ENCODE results near the gene CHAC2.
A peak's percentile ranks its signal among the peaks of the same experiment; 100 is the strongest.

CHAC2 gene

DNA sequence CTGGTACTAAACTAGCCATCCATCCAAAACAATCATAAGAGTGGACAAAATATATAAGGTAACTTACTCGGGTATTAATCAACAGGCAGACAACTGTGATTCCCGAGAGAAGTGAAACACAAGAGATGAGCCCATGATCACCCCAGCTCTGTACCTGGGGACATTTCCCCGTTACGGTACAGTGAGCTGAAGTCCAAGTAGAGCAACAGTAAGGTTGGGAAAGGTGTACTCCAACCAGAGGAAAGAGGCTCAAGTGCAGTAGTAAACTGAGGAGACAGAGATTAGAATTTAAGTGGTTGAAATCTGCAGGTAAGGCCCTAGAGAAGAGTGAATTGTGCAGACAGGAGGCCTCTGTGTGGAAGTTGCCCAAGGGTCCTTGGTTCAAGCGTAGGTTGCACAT is 30.5 kb upstream of the CHAC2 start:
- peaks cover 2% of the 10 kb centered on the region; the same call in 1 of the 2 replicates for H3K36me3 ChIP-seq
- TF ChIP-seq, protein P1, sequence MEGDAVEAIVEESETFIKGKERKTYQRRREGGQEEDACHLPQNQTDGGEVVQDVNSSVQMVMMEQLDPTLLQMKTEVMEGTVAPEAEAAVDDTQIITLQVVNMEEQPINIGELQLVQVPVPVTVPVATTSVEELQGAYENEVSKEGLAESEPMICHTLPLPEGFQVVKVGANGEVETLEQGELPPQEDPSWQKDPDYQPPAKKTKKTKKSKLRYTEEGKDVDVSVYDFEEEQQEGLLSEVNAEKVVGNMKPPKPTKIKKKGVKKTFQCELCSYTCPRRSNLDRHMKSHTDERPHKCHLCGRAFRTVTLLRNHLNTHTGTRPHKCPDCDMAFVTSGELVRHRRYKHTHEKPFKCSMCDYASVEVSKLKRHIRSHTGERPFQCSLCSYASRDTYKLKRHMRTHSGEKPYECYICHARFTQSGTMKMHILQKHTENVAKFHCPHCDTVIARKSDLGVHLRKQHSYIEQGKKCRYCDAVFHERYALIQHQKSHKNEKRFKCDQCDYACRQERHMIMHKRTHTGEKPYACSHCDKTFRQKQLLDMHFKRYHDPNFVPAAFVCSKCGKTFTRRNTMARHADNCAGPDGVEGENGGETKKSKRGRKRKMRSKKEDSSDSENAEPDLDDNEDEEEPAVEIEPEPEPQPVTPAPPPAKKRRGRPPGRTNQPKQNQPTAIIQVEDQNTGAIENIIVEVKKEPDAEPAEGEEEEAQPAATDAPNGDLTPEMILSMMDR (IDR thresholded peaks at IDR 0.05; ENCODE audit: low read depth, low read length), result no peak
- H3K4me3 ChIP-seq (ENCODE audit: low read depth, low read length), result no peak overlapping the region
- no peaks in the 10 kb centered on the region for H3K27me3 ChIP-seq (ENCODE audit: insufficient read depth, low read depth, severe bottlenecking)
- no peaks in the 10 kb centered on the region for H3K9me3 ChIP-seq (ENCODE audit: severe bottlenecking)
- no peak overlapping the region for H3K27ac ChIP-seq
- DNase-seq, result no peak

GRCh38 chr2:53739032-53739431 is 28.6 kb upstream of the CHAC2 start:
- TF ChIP-seq, protein P1 (IDR thresholded peaks at IDR 0.05; ENCODE audit: low read depth, low read length), result no peak
- Histone ChIP-seq H3K27me3 (ENCODE audit: insufficient read depth, low read depth, severe bottlenecking) (no peaks in the 10 kb centered on the region), H3K9me3 (ENCODE audit: severe bottlenecking) (no peaks in the 10 kb centered on the region), H3K36me3 (peaks cover 2% of the 10 kb centered on the region; the same call in 1 of the 2 replicates), H3K4me3 (ENCODE audit: low read depth, low read length) (no peak overlapping the region), H3K27ac (no peak overlapping the region)
- DNase-seq, result no peak

- Histone ChIP-seq H3K4me3 (ENCODE audit: low read depth, low read length) (no peak overlapping the region), H3K27me3 (ENCODE audit: insufficient read depth, low read depth, severe bottlenecking) (no peaks in the 10 kb centered on the region), H3K36me3 (peaks cover 2% of the 10 kb centered on the region; the same call in 1 of the 2 replicates), H3K27ac (no peak overlapping the region), H3K9me3 (ENCODE audit: severe bottlenecking) (no peaks in the 10 kb centered on the region)
- no peak for DNase-seq
- TF ChIP-seq, protein P1 (IDR thresholded peaks at IDR 0.05; ENCODE audit: low read depth, low read length), result peak; percentile 33; the same call in 1 of the 2 replicates
Observed at GRCh38 chr2:53740170-53740569, 27.4 kb upstream of the CHAC2 start.

GRCh38 chr2:53744395-53745065 is 23.1 kb upstream of the CHAC2 start:
- TF ChIP-seq, protein P1 (IDR thresholded peaks at IDR 0.05; ENCODE audit: low read depth, low read length), result no peak
- no peak overlapping the region for H3K4me3 ChIP-seq (ENCODE audit: low read depth, low read length)
- no peaks in the 10 kb centered on the region for H3K9me3 ChIP-seq (ENCODE audit: severe bottlenecking)
- H3K27me3 ChIP-seq (ENCODE audit: insufficient read depth, low read depth, severe bottlenecking), result no peaks in the 10 kb centered on the region
- no peak overlapping the region for H3K27ac ChIP-seq
- H3K36me3 ChIP-seq, result peaks cover 23% of the 10 kb centered on the region
- no peak for DNase-seq

- Histone ChIP-seq H3K36me3 (peaks cover 34% of the 10 kb centered on the region), H3K4me3 (ENCODE audit: low read depth, low read length) (no peak overlapping the region), H3K27ac (peak overlapping the region; percentile 9; the same call in 1 of the 2 replicates), H3K9me3 (ENCODE audit: severe bottlenecking) (no peaks in the 10 kb centered on the region), H3K27me3 (ENCODE audit: insufficient read depth, low read depth, severe bottlenecking) (no peaks in the 10 kb centered on the region)
- TF ChIP-seq, protein P1 (IDR thresholded peaks at IDR 0.05; ENCODE audit: low read depth, low read length), result no peak
- DNase-seq, result no peak
Observed at GRCh38 chr2:53750041-53750768, 17.4 kb upstream of the CHAC2 start.
